ENCODE data around the gene SLC16A8. TPM values are rescaled to one million over a fixed set of nuclear protein-coding genes. Genes with fewer than 3 reads are reported as not detected.

Gene SLC16A8
- total RNA-seq, 1 experiment from 2014 or later: 1.1 TPM

- TF ChIP-seq CTCF (conservative IDR thresholded peaks at IDR 0.05): no peak
- H2BK15ac ChIP-seq (ENCODE audit: low read depth, low read length): no peak overlapping the region
- no peaks in the 10 kb centered on the region for H3K36me3 Mint-ChIP-seq (ENCODE audit: insufficient read depth in 1 of 3, low read depth in 3 of 3)
- H2BK12ac ChIP-seq (ENCODE audit: insufficient read length, low read depth, low read length): no peak overlapping the region
- H3K27ac Mint-ChIP-seq: no peak overlapping the region
- no peak overlapping the region for H4K5ac ChIP-seq (ENCODE audit: insufficient read length, low read depth, low read length)
- H3K18ac ChIP-seq (ENCODE audit: insufficient read length, low read depth, low read length): no peak overlapping the region
- no peak for DNase-seq
- no peak overlapping the region for H3K14ac ChIP-seq (ENCODE audit: insufficient read depth, low read length)
- H3K9ac ChIP-seq (ENCODE audit: extremely low read depth, insufficient read length, low read length): no peak overlapping the region
- no peak overlapping the region for H3K56ac ChIP-seq (ENCODE audit: insufficient read length, low read depth, low read length)
- H3K9me3 Mint-ChIP-seq: no peaks in the 10 kb centered on the region
- H3K9me3 ChIP-seq (ENCODE audit: control insufficient read depth, low read depth, low read length): no peaks in the 10 kb centered on the region
- no peak overlapping the region for H3K4ac ChIP-seq (ENCODE audit: low read depth, low read length)
- H3K79me1 ChIP-seq (ENCODE audit: insufficient read depth, low read depth, low read length, poor library complexity, severe bottlenecking): no peaks in the 10 kb centered on the region
- H3K23me2 ChIP-seq (ENCODE audit: insufficient read length, low read depth, low read length, poor library complexity, severe bottlenecking): no peaks in the 10 kb centered on the region
- no peak overlapping the region for H2AFZ ChIP-seq (ENCODE audit: low read length)
- H3K4me1 ChIP-seq (ENCODE audit: insufficient read depth, low read length): no peaks in the 10 kb centered on the region; the same call in 1 of the 2 replicates
- no peak overlapping the region for H2BK120ac ChIP-seq (ENCODE audit: low read depth, low read length, poor library complexity, severe bottlenecking)
- no peaks in the 10 kb centered on the region for H3K27me3 ChIP-seq (ENCODE audit: insufficient read depth, low read length)
- H4K8ac ChIP-seq (replicated peaks; ENCODE audit: insufficient read length, low read depth, low read length): no peak overlapping the region
- H2BK5ac ChIP-seq (ENCODE audit: insufficient read length, low read length): no peak overlapping the region
- no peak overlapping the region for H3T11ph ChIP-seq (ENCODE audit: low read length)
- no peak overlapping the region for H3K27ac ChIP-seq (ENCODE audit: insufficient read length, low read depth, low read length)
- H3K23ac ChIP-seq (ENCODE audit: insufficient read length, low read depth, low read length): no peak overlapping the region
- no peak overlapping the region for H3K4me2 ChIP-seq (ENCODE audit: insufficient read depth, insufficient read length, low read length)
- no peak overlapping the region for H2AK5ac ChIP-seq (ENCODE audit: insufficient read length, low read length)
- no peak overlapping the region for H4K91ac ChIP-seq (ENCODE audit: insufficient read length, low read depth, low read length)
- H2BK20ac ChIP-seq (ENCODE audit: low read depth, low read length, poor library complexity, severe bottlenecking): no peak overlapping the region
- H3K27me3 Mint-ChIP-seq (ENCODE audit: low read depth): peaks cover 31% of the 10 kb centered on the region
- H3K4me3 Mint-ChIP-seq: no peak overlapping the region
- H3K79me2 ChIP-seq (ENCODE audit: insufficient read depth, low read length): no peaks in the 10 kb centered on the region
- H4K20me1 ChIP-seq (ENCODE audit: control insufficient read depth, insufficient read depth, insufficient read length): no peaks in the 10 kb centered on the region
- peaks cover 19 to 29% of the 10 kb centered on the region in 2 experiments for H3K4me1 Mint-ChIP-seq
These were observed 54.6 kb downstream of the SLC16A8 start for GRCh38 chr22:38029370-38029769.
